ENCODE data around the gene MED7.

The MED7 gene

GRCh38 chr5:157162919-157163510 lies 20.4 kb upstream of the MED7 start:
- DNase-seq (ENCODE audit: low read depth, low spot score), result no peak

- DNase-seq (ENCODE audit: low read depth, low spot score), result no peak
These were observed 19.3 kb upstream of the MED7 start for GRCh38 chr5:157161996-157162395.

- no peak for DNase-seq (ENCODE audit: low read depth, low spot score)
These were observed 17.3 kb upstream of the MED7 start for GRCh38 chr5:157160001-157160400.

GRCh38 chr5:157159209-157159751 lies 16.6 kb upstream of the MED7 start:
- no peak for DNase-seq (ENCODE audit: low read depth, low spot score)

GRCh38 chr5:157157293-157157891 lies 14.7 kb upstream of the MED7 start:
- DNase-seq (ENCODE audit: low read depth, low spot score), result no peak

GRCh38 chr5:157155297-157155696 lies 12.6 kb upstream of the MED7 start:
- no peak for DNase-seq (ENCODE audit: low read depth, low spot score)

- no peak for DNase-seq (ENCODE audit: low read depth, low spot score)
These were observed 8.3 kb upstream of the MED7 start for GRCh38 chr5:157150995-157151394.

GRCh38 chr5:157148734-157149615 lies 6.3 kb upstream of the MED7 start:
- no peak for DNase-seq (ENCODE audit: low read depth, low spot score)

GRCh38 chr5:157143127-157143971 lies 684 bp upstream of the MED7 start:
- no peak for DNase-seq (ENCODE audit: low read depth, low spot score)

- no peak for DNase-seq (ENCODE audit: low read depth, low spot score)
These were observed 5.0 kb downstream of the MED7 start for GRCh38 chr5:157137691-157138090.

- no peak for DNase-seq (ENCODE audit: low read depth, low spot score)
These were observed 10.4 kb downstream of the MED7 start for GRCh38 chr5:157132281-157132612.

- no peak for DNase-seq (ENCODE audit: low read depth, low spot score)
These were observed 11.7 kb downstream of the MED7 start for GRCh38 chr5:157130925-157131324.

GRCh38 chr5:157121709-157122108 lies 21.0 kb downstream of the MED7 start:
- DNase-seq (ENCODE audit: low read depth, low spot score), result no peak

GRCh38 chr5:157120102-157120501 lies 22.6 kb downstream of the MED7 start:
- DNase-seq (ENCODE audit: low read depth, low spot score), result no peak

- no peak for DNase-seq (ENCODE audit: low read depth, low spot score)
These were observed 26.1 kb downstream of the MED7 start for GRCh38 chr5:157116483-157116954.

GRCh38 chr5:157115502-157115901 lies 27.2 kb downstream of the MED7 start:
- DNase-seq (ENCODE audit: low read depth, low spot score), result no peak

- no peak for DNase-seq (ENCODE audit: low read depth, low spot score)
These were observed 27.7 kb downstream of the MED7 start for GRCh38 chr5:157115012-157115411.

- DNase-seq (ENCODE audit: low read depth, low spot score), result no peak
These were observed 29.7 kb downstream of the MED7 start for GRCh38 chr5:157113002-157113401.

GRCh38 chr5:157109744-157110143 lies 32.9 kb downstream of the MED7 start:
- no peak for DNase-seq (ENCODE audit: low read depth, low spot score)

GRCh38 chr5:157108976-157109375 lies 33.7 kb downstream of the MED7 start, which contains the start of gene HAVCR2:
Gene HAVCR2, minus strand, starts transcription at chr5:157109044. Its CDS starts 61 bp downstream, at chr5:157108983.
- no peak for DNase-seq (ENCODE audit: low read depth, low spot score)

- no peak for DNase-seq (ENCODE audit: low read depth, low spot score)
These were observed 35.2 kb downstream of the MED7 start for GRCh38 chr5:157107508-157107907.

Measured in smooth muscle cell of the brain vasculature (primary cell).